Uterus (tissue), 4 donors: ENCODE results near the gene VCL. TPM values are rescaled to one million over a fixed set of nuclear protein-coding genes. Genes with fewer than 3 reads are reported as not detected.

ENCODE experiments used
- DNase-seq, 2 donors: peaks; one replicate each; pipeline ENCODE4 v3.0.0-alpha.2; 2019 to 2020
- H3K27ac ChIP-seq, 2 donors: fragments of 200-600 bp; sonication (generic); 1 replicate in 1 of 2; 2 replicates in 1 of 2; pipeline ENCODE4 v1.5.1; 2016 to 2018
- H3K27me3 ChIP-seq, 2 donors: fragments of 200-600 bp; sonication (generic); one replicate each; pipeline ENCODE4 v1.5.1; 2018 to 2019; ENCODE audit warnings: control low read depth in 1 of 2
- H3K36me3 ChIP-seq, 2 donors: fragments of 200-600 bp; sonication (generic); one replicate each; pipeline ENCODE4 v1.5.1; 2019; ENCODE audit warnings: control low read depth in 1 of 2
- H3K4me1 ChIP-seq, 2 donors: fragments of 200-600 bp; sonication (generic); one replicate each; pipeline ENCODE4 v1.5.1; 2018 to 2019; ENCODE audit warnings: control low read depth in 1 of 2
- H3K4me3 ChIP-seq, 2 donors: fragments of 200-600 bp; sonication (generic); 1 replicate in 1 of 2; 2 replicates in 1 of 2; pipeline ENCODE4 v1.5.1; 2018 to 2019; ENCODE audit warnings: mild to moderate bottlenecking in 1 of 2
- H3K9me3 ChIP-seq, 2 donors: fragments of 200-600 bp; sonication (generic); one replicate each; pipeline ENCODE4 v1.5.1; 2019; ENCODE audit warnings: control low read depth in 1 of 2
- CTCF ChIP-seq, 4 experiments: fragments of 200-600 bp in 2 of 4; fragments of 450-650 bp in 2 of 4; sonication (generic) in 2 of 4; IDR thresholded peaks; one replicate each; pipeline ENCODE4 v1.5.1; 2016 to 2019; ENCODE audit warnings: antibody characterized with exemption in 4 of 4, mild to moderate bottlenecking in 2 of 4, moderate library complexity in 1 of 4
- POLR2A ChIP-seq, 2 donors: fragments of 450-650 bp; IDR thresholded peaks; one replicate each; pipeline ENCODE4 v1.6.1; 2016; ENCODE audit warnings: antibody characterized with exemption in 2 of 2, mild to moderate bottlenecking in 1 of 2, moderate library complexity in 1 of 2
- intact Hi-C: fragments of 100-400 bp; cut with DNase I; formaldehyde crosslinking; loops from one replicate; pipeline ENCODE4 v1.15.1; 2023; ENCODE audit warnings: low total_unique reads
- total RNA-seq, 4 donors: library from RNA; depleted of rRNA in 3 of 4; stranded (reverse); fragments of >200 nt in 3 of 4; gene quantifications; one replicate each; pipeline versions ENCODE4 v1.1.0 to v1.2.4, GENCODE V29; 2014 to 2023
- donor health status: DM: yes; HTN: yes; CAD: no.

The VCL gene
- total RNA-seq, result 100 to 1,000 TPM in 3 of 4 donors, 10 to 100 TPM in 1; 77.4 to 313 (median 215) TPM

GRCh38 chr10:73997787-73998622 lies at the start of gene VCL:
Gene VCL, plus strand, starts transcription at chr10:73998116. Its CDS starts 92 bp downstream, at chr10:73998208.
- DNase-seq, result peak; percentile 98 to 100
- Histone ChIP-seq H3K4me1 (peaks cover 0 to 10% of the 10 kb centered on the region in 2 donors), H3K4me3 (peak within 1 kb of the TSS; percentile 69 to 96), H3K27ac (peak within 1 kb of the TSS; percentile 84 to 97), H3K27me3 (no peaks in the 10 kb centered on the region), H3K36me3 (no peaks in the 10 kb centered on the region), H3K9me3 (no peaks in the 10 kb centered on the region)
- peak in 1 of 4 experiments; percentile 35 for TF ChIP-seq CTCF (IDR thresholded peaks at IDR 0.05)
- peak; percentile 99 to 100 for TF ChIP-seq POLR2A (IDR thresholded peaks at IDR 0.05)
- intact Hi-C loops, result no loop called here

GRCh38 chr10:73948947-73949633 lies 48.8 kb upstream of the VCL start:
- no peaks in the 10 kb centered on the region for H3K9me3 ChIP-seq
- DNase-seq, result no peak
- no peaks in the 10 kb centered on the region for H3K36me3 ChIP-seq
- intact Hi-C loops, result no loop called here
- H3K27me3 ChIP-seq, result no peaks in the 10 kb centered on the region
- no peaks in the 10 kb centered on the region for H3K4me1 ChIP-seq
- TF ChIP-seq CTCF (IDR thresholded peaks at IDR 0.05) (no peak), POLR2A (IDR thresholded peaks at IDR 0.05) (no peak)
- no peak overlapping the region for H3K27ac ChIP-seq
- H3K4me3 ChIP-seq, result no peak overlapping the region

- DNase-seq, result no peak
- no peaks in the 10 kb centered on the region for H3K4me1 ChIP-seq
- no peaks in the 10 kb centered on the region for H3K9me3 ChIP-seq
- no peak overlapping the region for H3K27ac ChIP-seq
- TF ChIP-seq POLR2A (IDR thresholded peaks at IDR 0.05), result no peak
- TF ChIP-seq CTCF (IDR thresholded peaks at IDR 0.05), result no peak
- H3K27me3 ChIP-seq, result no peaks in the 10 kb centered on the region
- intact Hi-C loops, result loop anchor here (10.0 kb wide), 1 partner anchor 124 kb away; no protein-coding TSS in a partner anchor
- H3K36me3 ChIP-seq, result no peaks in the 10 kb centered on the region
- no peak overlapping the region for H3K4me3 ChIP-seq
These were observed 47.6 kb upstream of the VCL start for GRCh38 chr10:73950155-73950948.

- Histone ChIP-seq H3K4me3 (no peak overlapping the region), H3K27me3 (no peaks in the 10 kb centered on the region), H3K9me3 (no peaks in the 10 kb centered on the region), H3K36me3 (no peaks in the 10 kb centered on the region), H3K27ac (no peak overlapping the region), H3K4me1 (no peaks in the 10 kb centered on the region)
- TF ChIP-seq POLR2A (IDR thresholded peaks at IDR 0.05) (no peak), CTCF (IDR thresholded peaks at IDR 0.05) (no peak)
- DNase-seq, result no peak
- intact Hi-C loops, result loop anchor here (10.0 kb wide), 1 partner anchor 121 kb away; no protein-coding TSS in a partner anchor
These were observed 44.3 kb upstream of the VCL start for GRCh38 chr10:73953665-73954064.
